ENCODE data around the gene MIF4GD. TPM values are rescaled to one million over a fixed set of nuclear protein-coding genes. Genes with fewer than 3 reads are reported as not detected.

The MIF4GD gene
- total and polyA plus RNA-seq, 9 of the 15 experiments (the other 6 are each of a cell fraction or from before 2014, with no cell fraction given), result 11.8 to 63.8 (median 28.1) TPM

DNA sequence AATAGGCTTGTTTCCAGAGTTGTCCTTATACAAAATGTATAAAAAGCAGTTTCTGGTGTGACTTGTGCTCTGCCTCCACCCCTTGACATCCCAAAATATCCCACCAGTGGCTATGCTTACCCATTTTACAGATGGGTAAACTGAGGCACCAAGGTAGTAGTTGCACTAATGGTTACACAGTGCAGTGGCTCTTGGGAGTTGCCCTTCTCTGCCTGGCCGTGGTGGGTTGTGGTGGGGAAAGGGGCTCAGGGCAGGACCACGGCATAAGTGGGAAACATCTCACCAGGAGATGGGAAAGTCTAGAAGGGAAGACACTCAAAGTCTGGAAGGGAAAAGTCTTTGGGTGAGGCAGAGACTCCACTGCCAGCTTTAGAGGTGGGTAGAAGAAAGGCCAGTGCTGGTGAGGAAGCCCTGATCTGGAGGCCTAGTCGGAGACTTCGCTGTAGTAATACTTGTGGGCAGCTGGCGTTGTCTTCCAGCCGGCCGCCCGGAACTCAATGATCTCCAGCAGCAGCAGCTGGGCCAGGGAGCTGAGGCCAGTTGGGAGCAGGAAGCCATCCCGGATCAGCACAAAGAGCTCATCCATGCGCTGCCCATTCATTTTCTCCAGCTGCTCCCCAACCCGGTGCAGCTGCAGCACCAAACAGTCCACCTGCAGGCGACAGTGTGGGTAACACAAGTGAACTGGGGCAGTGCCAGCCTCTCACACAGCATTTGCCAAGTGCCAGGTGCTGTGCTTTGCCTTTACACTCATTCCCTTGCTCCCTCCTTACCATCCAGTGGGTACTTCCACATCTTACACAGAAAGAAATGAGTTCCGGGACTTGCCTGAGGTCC is 4.5 kb downstream of the MIF4GD start (continued):
- TF ChIP-seq ZNF407 (IDR thresholded peaks at IDR 0.05; ENCODE audit: low read depth), result no peak
- no peak for TF ChIP-seq FIP1L1 (IDR thresholded peaks at IDR 0.05; ENCODE audit: low read depth, low read length, poor library complexity, severe bottlenecking)
- no peak for TF ChIP-seq GATAD2B (IDR thresholded peaks at IDR 0.05; ENCODE audit: borderline replicate concordance)
- no peak for TF ChIP-seq SIX5 (IDR thresholded peaks at IDR 0.05; ENCODE audit: borderline replicate concordance in 1 of 2, insufficient read depth in 1 of 2, low read depth in 1 of 2, low read length in 2 of 2)
- no peak for TF ChIP-seq ZNF444 (CRISPR knock-in tag; IDR thresholded peaks at IDR 0.05)
- no peak for TF ChIP-seq ZNF449 (CRISPR knock-in tag; IDR thresholded peaks at IDR 0.05)
- TF ChIP-seq SRSF3 (IDR thresholded peaks at IDR 0.05; ENCODE audit: insufficient read depth, low read length), result no peak
- TF ChIP-seq CBX2 (IDR thresholded peaks at IDR 0.05; ENCODE audit: insufficient read depth, low read length, poor library complexity, severe bottlenecking), result no peak
- TF ChIP-seq SETDB1 (IDR thresholded peaks at IDR 0.05; ENCODE audit: low read length), result no peak
- TF ChIP-seq BMI1 (IDR thresholded peaks at IDR 0.05; ENCODE audit: low read length), result no peak
- TF ChIP-seq ZNF146 (CRISPR knock-in tag; IDR thresholded peaks at IDR 0.05; ENCODE audit: unreplicated experiment), result no peak
- TF ChIP-seq ZBTB7A (IDR thresholded peaks at IDR 0.05; ENCODE audit: borderline replicate concordance, control insufficient read depth, low read depth, low read length), result no peak

All from K562 (cell line).